BLaER1 (cell line): ENCODE results near the gene ADAM12.
"Not testable (repeated sequence)": the region's sequence is repeated elsewhere in the genome, so short reads cannot be mapped to it uniquely, and the experiment has no call there.

Source experiments
- H3K27ac ChIP-seq: shearing (Covaris generic); formaldehyde crosslinking; 2 replicates; pipeline ENCODE4 v1.8.1; 2022
- H3K27me3 ChIP-seq: shearing (Covaris generic); formaldehyde crosslinking; 2 replicates; pipeline ENCODE4 v1.8.1; 2022
- H3K36me3 ChIP-seq: shearing (Covaris generic); formaldehyde crosslinking; 2 replicates; pipeline ENCODE4 v1.8.1; 2022
- H3K4me1 ChIP-seq: shearing (Covaris generic); formaldehyde crosslinking; 2 replicates; pipeline ENCODE4 v1.8.1; 2022
- H3K4me2 ChIP-seq: shearing (Covaris generic); formaldehyde crosslinking; 2 replicates; pipeline ENCODE4 v1.8.1; 2022
- H3K4me3 ChIP-seq: shearing (Covaris generic); formaldehyde crosslinking; 2 replicates; pipeline ENCODE4 v1.8.1; 2022
- H3K9ac ChIP-seq: shearing (Covaris generic); formaldehyde crosslinking; 2 replicates; pipeline ENCODE4 v1.8.1; 2022
- H3K9me3 ChIP-seq: shearing (Covaris generic); formaldehyde crosslinking; 2 replicates; pipeline ENCODE4 v1.8.1; 2022
- H4K20me1 ChIP-seq: shearing (Covaris generic); formaldehyde crosslinking; 2 replicates; pipeline ENCODE4 v1.8.1; 2022
- Cebpa-rat ChIP-seq: shearing (Covaris generic); IDR thresholded peaks from 2 replicates; pipeline ENCODE4 v1.8.1; 2022

Gene ADAM12

GRCh38 chr10:126191192-126191591, 197.1 kb downstream of the ADAM12 start:
- Histone ChIP-seq H3K27ac (no peak overlapping the region), H3K27me3 (no peaks in the 10 kb centered on the region), H3K9me3 (peaks cover 13% of the 10 kb centered on the region), H3K36me3 (no peaks in the 10 kb centered on the region), H3K4me3 (no peak overlapping the region), H4K20me1 (no peaks in the 10 kb centered on the region), H3K4me1 (no peaks in the 10 kb centered on the region), H3K4me2 (no peak overlapping the region), H3K9ac (no peak overlapping the region)
- no peak for TF ChIP-seq Cebpa-rat

GRCh38 chr10:126188679-126189200, 199.5 kb downstream of the ADAM12 start:
- no peak for TF ChIP-seq Cebpa-rat
- Histone ChIP-seq H3K4me1 (no peaks in the 10 kb centered on the region), H4K20me1 (no peaks in the 10 kb centered on the region), H3K4me3 (no peak overlapping the region), H3K9me3 (peaks cover 13% of the 10 kb centered on the region), H3K9ac (no peak overlapping the region), H3K36me3 (no peaks in the 10 kb centered on the region), H3K27me3 (no peaks in the 10 kb centered on the region), H3K4me2 (no peak overlapping the region), H3K27ac (no peak overlapping the region)

- no peak overlapping the region for H3K9ac ChIP-seq
- TF ChIP-seq Cebpa-rat, result no peak
- no peak overlapping the region for H3K27ac ChIP-seq
- H3K4me3 ChIP-seq, result no peak overlapping the region
- H3K27me3 ChIP-seq, result no peaks in the 10 kb centered on the region
- no peak overlapping the region for H3K4me2 ChIP-seq
- peaks cover 13% of the 10 kb centered on the region for H3K9me3 ChIP-seq
- H4K20me1 ChIP-seq, result no peaks in the 10 kb centered on the region
- H3K36me3 ChIP-seq, result no peaks in the 10 kb centered on the region
- no peaks in the 10 kb centered on the region for H3K4me1 ChIP-seq
These were observed 200.9 kb downstream of the ADAM12 start for GRCh38 chr10:126187399-126187798.

GRCh38 chr10:126186766-126187165, 201.5 kb downstream of the ADAM12 start:
- H3K9ac ChIP-seq, result no peak overlapping the region
- H3K4me2 ChIP-seq, result no peak overlapping the region
- H3K27me3 ChIP-seq, result no peaks in the 10 kb centered on the region
- no peaks in the 10 kb centered on the region for H3K4me1 ChIP-seq
- no peak for TF ChIP-seq Cebpa-rat
- no peaks in the 10 kb centered on the region for H4K20me1 ChIP-seq
- no peak overlapping the region for H3K4me3 ChIP-seq
- H3K9me3 ChIP-seq, result peaks cover 7% of the 10 kb centered on the region
- H3K27ac ChIP-seq, result no peak overlapping the region
- no peaks in the 10 kb centered on the region for H3K36me3 ChIP-seq

GRCh38 chr10:126185676-126186447, 202.4 kb downstream of the ADAM12 start:
- Histone ChIP-seq H3K4me3 (no peak overlapping the region), H3K4me2 (no peak overlapping the region), H3K27ac (no peak overlapping the region), H3K27me3 (no peaks in the 10 kb centered on the region), H3K9me3 (no peaks in the 10 kb centered on the region), H4K20me1 (no peaks in the 10 kb centered on the region), H3K9ac (no peak overlapping the region), H3K4me1 (no peaks in the 10 kb centered on the region), H3K36me3 (no peaks in the 10 kb centered on the region)
- TF ChIP-seq Cebpa-rat, result no peak

GRCh38 chr10:126181626-126182025, 206.7 kb downstream of the ADAM12 start:
- no peak overlapping the region for H3K9ac ChIP-seq
- no peaks in the 10 kb centered on the region for H3K36me3 ChIP-seq
- no peak overlapping the region for H3K4me2 ChIP-seq
- no peaks in the 10 kb centered on the region for H3K9me3 ChIP-seq
- no peaks in the 10 kb centered on the region for H4K20me1 ChIP-seq
- no peak overlapping the region for H3K27ac ChIP-seq
- H3K4me3 ChIP-seq, result no peak overlapping the region
- no peaks in the 10 kb centered on the region for H3K27me3 ChIP-seq
- peaks cover 13% of the 10 kb centered on the region for H3K4me1 ChIP-seq
- TF ChIP-seq Cebpa-rat, result no peak

GRCh38 chr10:126179637-126180036, 208.6 kb downstream of the ADAM12 start:
- H3K9me3 ChIP-seq, result no peaks in the 10 kb centered on the region
- H3K4me1 ChIP-seq, result peaks cover 13% of the 10 kb centered on the region
- H4K20me1 ChIP-seq, result no peaks in the 10 kb centered on the region
- TF ChIP-seq Cebpa-rat, result no peak
- peak overlapping the region; percentile 34 for H3K4me2 ChIP-seq
- no peak overlapping the region for H3K27ac ChIP-seq
- no peak overlapping the region for H3K4me3 ChIP-seq
- no peaks in the 10 kb centered on the region for H3K36me3 ChIP-seq
- no peak overlapping the region for H3K9ac ChIP-seq
- H3K27me3 ChIP-seq, result no peaks in the 10 kb centered on the region

- no peak overlapping the region for H3K4me3 ChIP-seq
- no peak overlapping the region for H3K4me2 ChIP-seq
- H3K4me1 ChIP-seq, result peaks cover 13% of the 10 kb centered on the region
- H3K9me3 ChIP-seq, result no peaks in the 10 kb centered on the region
- no peaks in the 10 kb centered on the region for H3K27me3 ChIP-seq
- H3K27ac ChIP-seq, result no peak overlapping the region
- no peak overlapping the region for H3K9ac ChIP-seq
- H3K36me3 ChIP-seq, result no peaks in the 10 kb centered on the region
- no peak for TF ChIP-seq Cebpa-rat
- no peaks in the 10 kb centered on the region for H4K20me1 ChIP-seq
These were observed 210.8 kb downstream of the ADAM12 start for GRCh38 chr10:126177417-126178030.

GRCh38 chr10:126175641-126176262, 212.5 kb downstream of the ADAM12 start:
- Histone ChIP-seq H3K4me2 (no peak overlapping the region), H3K4me1 (peaks cover 18% of the 10 kb centered on the region), H3K9ac (no peak overlapping the region), H3K4me3 (no peak overlapping the region), H3K27ac (no peak overlapping the region), H3K9me3 (no peaks in the 10 kb centered on the region), H3K36me3 (no peaks in the 10 kb centered on the region), H4K20me1 (no peaks in the 10 kb centered on the region), H3K27me3 (no peaks in the 10 kb centered on the region)
- no peak for TF ChIP-seq Cebpa-rat

- not testable (repeated sequence) for H3K36me3 ChIP-seq, H3K4me1 ChIP-seq, H4K20me1 ChIP-seq
These were observed 215.5 kb downstream of the ADAM12 start for GRCh38 chr10:126172755-126173154.

More at GRCh38 chr10:126172755-126173154, 215.5 kb downstream of the ADAM12 start:
- H3K27me3 ChIP-seq, H3K9me3 ChIP-seq, H3K27ac ChIP-seq, H3K4me3 ChIP-seq, H3K4me2 ChIP-seq, H3K9ac ChIP-seq: not testable (repeated sequence)
